PC-3 (cell line): ENCODE data around the gene TARBP1.

Experiments
- CTCF ChIP-seq: fragments of 300-600 bp; sonication (generic); conservative IDR thresholded peaks from 2 replicates; pipeline ENCODE4 v1.5.1; 2017; ENCODE audit warnings: antibody characterized with exemption, low read depth, mild to moderate bottlenecking, low read length
- EZH2 ChIP-seq: fragments of 300-600 bp; sonication (generic); IDR thresholded peaks from one replicate; pipeline ENCODE4 v1.6.1; 2017; ENCODE audit warnings: antibody characterized with exemption, mild to moderate bottlenecking, low read length; ENCODE audit not compliant: unreplicated experiment
- EZH2phosphoT487 ChIP-seq: fragments of 300-600 bp; sonication (generic); IDR thresholded peaks from 2 replicates; pipeline ENCODE4 v1.6.1; 2018; ENCODE audit warnings: mild to moderate bottlenecking, antibody characterized with exemption, low read length, borderline replicate concordance

- no peak for TF ChIP-seq CTCF
- TF ChIP-seq EZH2 = no peak
- no peak for TF ChIP-seq EZH2phosphoT487
Observed at GRCh38 chr1:234413990-234414389, 65.0 kb downstream of the TARBP1 start.
